ENCODE data around the gene POC1A. TPM values are rescaled to one million over a fixed set of nuclear protein-coding genes. Genes with fewer than 3 reads are reported as not detected.

Gene POC1A
- total and polyA plus RNA-seq, 2 experiments from 2014 or later: 19.1 to 26.7 TPM

GRCh38 chr3:52134761-52135160 lies 19.5 kb downstream of the POC1A start:
- Mint-ChIP-seq H3K4me1 (no peaks in the 10 kb centered on the region), H3K27ac (no peak overlapping the region), H3K9me3 (no peaks in the 10 kb centered on the region), H3K27me3 (ENCODE audit: insufficient read depth, low read depth, poor library complexity) (no peaks in the 10 kb centered on the region), H3K4me3 (no peak overlapping the region), H3K36me3 (ENCODE audit: low read depth) (peaks cover 42% of the 10 kb centered on the region)
- H4K20me1 ChIP-seq (replicated peaks; ENCODE audit: insufficient read depth): peaks cover 4% of the 10 kb centered on the region
- ATAC-seq (no peak), DNase-seq (ENCODE audit: low spot score) (no peak)
- H3K36me3 ChIP-seq (ENCODE audit: insufficient read depth): no peaks in the 10 kb centered on the region; the same call in none of the 2 replicates
- no peak overlapping the region for H3K27ac ChIP-seq (ENCODE audit: low read depth)
- no peak overlapping the region for H3K4me2 ChIP-seq
- no peaks in the 10 kb centered on the region for H3K79me2 ChIP-seq (replicated peaks; ENCODE audit: insufficient read depth)
- H3K4me3 ChIP-seq: no peak overlapping the region
- H3K9me2 ChIP-seq (ENCODE audit: insufficient read depth): no peaks in the 10 kb centered on the region
- H3K27me3 ChIP-seq (ENCODE audit: insufficient read depth): no peaks in the 10 kb centered on the region
- H2AFZ ChIP-seq: no peak overlapping the region
- H3K4me1 ChIP-seq (ENCODE audit: insufficient read depth): no peaks in the 10 kb centered on the region
- TF ChIP-seq ZNF114 (CRISPR knock-in tag; IDR thresholded peaks at IDR 0.05): no peak
- TF ChIP-seq ZNF331 (CRISPR knock-in tag; IDR thresholded peaks at IDR 0.05; ENCODE audit: low read depth): no peak
- TF ChIP-seq EZH2 (IDR thresholded peaks at IDR 0.05; ENCODE audit: low read depth, unreplicated experiment): no peak
- no peak for TF ChIP-seq REST (IDR thresholded peaks at IDR 0.05; ENCODE audit: unreplicated experiment)
- no peak for TF ChIP-seq EZH2phosphoT487 (IDR thresholded peaks at IDR 0.05; ENCODE audit: unreplicated experiment)
- TF ChIP-seq ZNF462 (CRISPR knock-in tag; IDR thresholded peaks at IDR 0.05): no peak
- no peak for TF ChIP-seq ETS1 (IDR thresholded peaks at IDR 0.05)
- no peak for TF ChIP-seq STAT1 (IDR thresholded peaks at IDR 0.05; ENCODE audit: unreplicated experiment)
- no peak for TF ChIP-seq POLR2AphosphoS5 (IDR thresholded peaks at IDR 0.05; ENCODE audit: low read depth)
- TF ChIP-seq NANOG (IDR thresholded peaks at IDR 0.05; ENCODE audit: borderline replicate concordance): no peak
- no peak for TF ChIP-seq CTCF (conservative IDR thresholded peaks at IDR 0.05; ENCODE audit: low read depth in 2 of 2)
- TF ChIP-seq JUNB (IDR thresholded peaks at IDR 0.05; ENCODE audit: unreplicated experiment): no peak
- no peak for TF ChIP-seq CREB1 (CRISPR knock-in tag; IDR thresholded peaks at IDR 0.05; ENCODE audit: low read depth)
- no peaks in the 10 kb centered on the region for H3F3A ChIP-seq (replicated peaks; ENCODE audit: low read depth)

Measured in GM23338 (cell line).